GM19025 (cell line): ENCODE results near the gene RTEL1.
"Not testable (repeated sequence)": the region's sequence is repeated elsewhere in the genome, so short reads cannot be mapped to it uniquely, and the experiment has no call there.

Experiments
- ATAC-seq: cut with Tn5 transposase; IDR thresholded peaks from one replicate; pipeline ENCODE4 v1.9.1; 2021; ENCODE audit warnings: mild to moderate bottlenecking, low read depth, moderate library complexity; ENCODE audit not compliant: unreplicated experiment

RTEL1 gene

GRCh38 chr20:63648895-63649589 lies 9.1 kb upstream of the RTEL1 start:
- ATAC-seq = no peak

GRCh38 chr20:63650486-63650885 lies 7.6 kb upstream of the RTEL1 start:
- not testable (repeated sequence) for ATAC-seq

GRCh38 chr20:63651942-63652191 lies 6.2 kb upstream of the RTEL1 start:
- ATAC-seq = no peak

GRCh38 chr20:63652192-63652980 lies 5.7 kb upstream of the RTEL1 start:
- ATAC-seq = no peak

- no peak for ATAC-seq
Measured at GRCh38 chr20:63653041-63653973, 4.8 kb upstream of the RTEL1 start, which contains the start of gene STMN3. TSS of gene STMN3 (minus strand) at chr20:63653424. CDS start at chr20:63653345, 79 bp downstream.

- ATAC-seq = no peak
Measured at GRCh38 chr20:63653974-63654668, 4.0 kb upstream of the RTEL1 start.

- ATAC-seq = no peak
Measured at GRCh38 chr20:63655249-63655648, 2.9 kb upstream of the RTEL1 start.

- ATAC-seq = no peak
Measured at GRCh38 chr20:63656451-63656850, 1.7 kb upstream of the RTEL1 start.

GRCh38 chr20:63657260-63657936 lies 714 bp upstream of the RTEL1 start:
- ATAC-seq = peak; percentile 3

- no peak for ATAC-seq
Measured at GRCh38 chr20:63658749-63659187, 656 bp downstream of the RTEL1 start.

GRCh38 chr20:63659370-63659769 lies 1.3 kb downstream of the RTEL1 start:
- ATAC-seq = no peak

- not testable (repeated sequence) for ATAC-seq
Measured at GRCh38 chr20:63660174-63660573, 2.1 kb downstream of the RTEL1 start.

- no peak for ATAC-seq
Measured at GRCh38 chr20:63660622-63661021, 2.5 kb downstream of the RTEL1 start.

- ATAC-seq = no peak
Measured at GRCh38 chr20:63661108-63661507, 3.0 kb downstream of the RTEL1 start.

GRCh38 chr20:63661959-63662812 lies 4.1 kb downstream of the RTEL1 start:
- ATAC-seq = no peak

- ATAC-seq = no peak
Measured at GRCh38 chr20:63662813-63663189, 4.7 kb downstream of the RTEL1 start.

GRCh38 chr20:63663332-63664066 lies 5.4 kb downstream of the RTEL1 start:
- no peak for ATAC-seq

- no peak for ATAC-seq
Measured at GRCh38 chr20:63664143-63664851, 6.2 kb downstream of the RTEL1 start.
